ENCODE data around the gene ZBTB25.

The ZBTB25 gene

GRCh38 chr14:64506721-64507120 lies 3.1 kb upstream of the ZBTB25 start:
- H3K4me2 ChIP-seq (ENCODE audit: low read length): peak overlapping the region; percentile 76
- peak overlapping the region; percentile 94 for H3K9ac ChIP-seq (ENCODE audit: low read length)

GRCh38 chr14:64504897-64505794 lies 1.5 kb upstream of the ZBTB25 start:
- H3K79me2 ChIP-seq (ENCODE audit: low read length): peaks cover 97% of the 10 kb centered on the region
- peaks cover 49% of the 10 kb centered on the region for H3K4me1 ChIP-seq (ENCODE audit: low read length)

More at GRCh38 chr14:64506721-64507120, 3.1 kb upstream of the ZBTB25 start:
- peaks cover 97% of the 10 kb centered on the region for H3K79me2 ChIP-seq (ENCODE audit: low read length)
- H4K20me1 ChIP-seq (ENCODE audit: insufficient read depth, low read length): peaks cover 28% of the 10 kb centered on the region
- H3K4me1 ChIP-seq (ENCODE audit: low read length): peaks cover 51% of the 10 kb centered on the region
- no peak overlapping the region for H2AFZ ChIP-seq (ENCODE audit: low read depth, low read length)
- TF ChIP-seq EZH2phosphoT487 (IDR thresholded peaks at IDR 0.05; ENCODE audit: low read depth) (no peak), CTCF (IDR thresholded peaks at IDR 0.05; ENCODE audit: low read depth, low read length) (no peak)
- H3K9me3 ChIP-seq (ENCODE audit: insufficient read depth, low read length): no peaks in the 10 kb centered on the region
- peak overlapping the region; percentile 93 for H3K27ac ChIP-seq (ENCODE audit: low read length)
- H3K27me3 ChIP-seq (ENCODE audit: low read depth, low read length): no peaks in the 10 kb centered on the region
- H3K4me3 ChIP-seq (ENCODE audit: low read length): peak overlapping the region; percentile 80
- H3K36me3 ChIP-seq (replicated peaks; ENCODE audit: low read depth, low read length): peaks cover 3% of the 10 kb centered on the region

GRCh38 chr14:64504310-64504896 lies 765 bp upstream of the ZBTB25 start, which contains the start of gene ZBTB1:
ZBTB1 (plus strand) TSS chr14:64504770; CDS start chr14:64521505, 16,735 bp downstream.
- no peak within 1 kb of the TSS for H2AFZ ChIP-seq (ENCODE audit: low read depth, low read length)
- H3K36me3 ChIP-seq (replicated peaks; ENCODE audit: low read depth, low read length): peaks cover 6% of the 10 kb centered on the region
- peaks cover 17% of the 10 kb centered on the region for H4K20me1 ChIP-seq (ENCODE audit: insufficient read depth, low read length)
- H3K27ac ChIP-seq (ENCODE audit: low read length): peak within 1 kb of the TSS; percentile 93
- H3K4me1 ChIP-seq (ENCODE audit: low read length): peaks cover 49% of the 10 kb centered on the region
- peak within 1 kb of the TSS; percentile 76 for H3K4me2 ChIP-seq (ENCODE audit: low read length)
- H3K27me3 ChIP-seq (ENCODE audit: low read depth, low read length): no peaks in the 10 kb centered on the region
- H3K79me2 ChIP-seq (ENCODE audit: low read length): peaks cover 97% of the 10 kb centered on the region
- peak within 1 kb of the TSS; percentile 94 for H3K9ac ChIP-seq (ENCODE audit: low read length)
- peak within 1 kb of the TSS; percentile 80 for H3K4me3 ChIP-seq (ENCODE audit: low read length)
- TF ChIP-seq CTCF (IDR thresholded peaks at IDR 0.05; ENCODE audit: low read depth, low read length) (no peak), EZH2phosphoT487 (IDR thresholded peaks at IDR 0.05; ENCODE audit: low read depth) (no peak)
- H3K9me3 ChIP-seq (ENCODE audit: insufficient read depth, low read length): no peaks in the 10 kb centered on the region

More at GRCh38 chr14:64504897-64505794, 1.5 kb upstream of the ZBTB25 start:
- Histone ChIP-seq H3K27ac (ENCODE audit: low read length) (peak overlapping the region; percentile 93), H3K9me3 (ENCODE audit: insufficient read depth, low read length) (no peaks in the 10 kb centered on the region), H4K20me1 (ENCODE audit: insufficient read depth, low read length) (peaks cover 16% of the 10 kb centered on the region), H3K4me2 (ENCODE audit: low read length) (peak overlapping the region; percentile 76), H3K36me3 (replicated peaks; ENCODE audit: low read depth, low read length) (no peaks in the 10 kb centered on the region), H2AFZ (ENCODE audit: low read depth, low read length) (no peak overlapping the region), H3K9ac (ENCODE audit: low read length) (peak overlapping the region; percentile 94), H3K27me3 (ENCODE audit: low read depth, low read length) (no peaks in the 10 kb centered on the region), H3K4me3 (ENCODE audit: low read length) (peak overlapping the region; percentile 80)
- TF ChIP-seq CTCF (IDR thresholded peaks at IDR 0.05; ENCODE audit: low read depth, low read length): no peak
- TF ChIP-seq EZH2phosphoT487 (IDR thresholded peaks at IDR 0.05; ENCODE audit: low read depth): no peak

GRCh38 chr14:64502887-64503433 lies 678 bp downstream of the ZBTB25 start:
- Histone ChIP-seq H3K4me1 (ENCODE audit: low read length) (peaks cover 37% of the 10 kb centered on the region), H3K4me2 (ENCODE audit: low read length) (peak overlapping the region; percentile 97), H3K79me2 (ENCODE audit: low read length) (peaks cover 94% of the 10 kb centered on the region), H4K20me1 (ENCODE audit: insufficient read depth, low read length) (peaks cover 9% of the 10 kb centered on the region; the same call in 1 of the 2 replicates), H3K36me3 (replicated peaks; ENCODE audit: low read depth, low read length) (peaks cover 11% of the 10 kb centered on the region), H3K27me3 (ENCODE audit: low read depth, low read length) (no peaks in the 10 kb centered on the region), H3K9me3 (ENCODE audit: insufficient read depth, low read length) (no peaks in the 10 kb centered on the region), H2AFZ (ENCODE audit: low read depth, low read length) (peak overlapping the region; percentile 50; the same call in 1 of the 2 replicates), H3K9ac (ENCODE audit: low read length) (peak overlapping the region; percentile 94), H3K4me3 (ENCODE audit: low read length) (peak overlapping the region; percentile 80), H3K27ac (ENCODE audit: low read length) (peak overlapping the region; percentile 93)
- TF ChIP-seq CTCF (IDR thresholded peaks at IDR 0.05; ENCODE audit: low read depth, low read length): no peak
- TF ChIP-seq EZH2phosphoT487 (IDR thresholded peaks at IDR 0.05; ENCODE audit: low read depth): no peak

Data from OCI-LY3 (cell line).